ENCODE results near the gene PRKG1. TPM values are rescaled to one million over a fixed set of nuclear protein-coding genes. Genes with fewer than 3 reads are reported as not detected.
"Not testable (repeated sequence)": the region's sequence is repeated elsewhere in the genome, so short reads cannot be mapped to it uniquely, and the experiment has no call there.

The PRKG1 gene
- total and polyA plus RNA-seq, 4 donors: 6.8 to 38.1 (median 15.4) TPM

DNA sequence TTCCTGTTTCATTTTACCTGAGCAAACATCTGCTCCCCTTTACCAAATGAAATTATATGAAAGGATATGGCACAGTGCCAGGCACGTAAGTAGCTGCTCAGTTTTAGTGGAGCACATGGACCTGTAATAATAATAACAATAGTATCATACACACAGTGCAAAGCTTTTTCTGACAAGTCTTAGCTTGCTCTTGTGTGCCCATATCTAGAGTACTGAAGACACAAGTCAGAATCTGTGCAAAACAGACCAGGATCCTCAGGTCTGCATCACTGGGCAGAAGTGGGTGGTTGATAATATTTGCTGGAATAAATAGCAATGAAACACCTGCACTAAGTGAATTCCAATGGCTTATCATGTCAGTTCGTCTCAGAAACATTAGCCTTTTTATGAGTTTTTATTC, 1154.3 kb downstream of the PRKG1 start:
- H3K4me3 ChIP-seq (ENCODE audit: low read depth, low read length): no peak overlapping the region
- no peak for DNase-seq (ENCODE audit: low read depth in 4 of 6, low spot score in 6 of 6)
- no peaks in the 10 kb centered on the region for H3K9me3 ChIP-seq (ENCODE audit: control insufficient read depth, insufficient read depth, low read length)
- no CpG with 5 or more reads among the region's 2 CpGs for WGBS (ENCODE audit: insufficient coverage)
- H3K27ac ChIP-seq (ENCODE audit: low read depth, low read length): no peak overlapping the region
- no peaks in the 10 kb centered on the region for H3K36me3 ChIP-seq (ENCODE audit: control insufficient read depth, insufficient read depth, low read length)
- H3K27me3 ChIP-seq (ENCODE audit: control insufficient read depth, insufficient read depth, low read length): no peaks in the 10 kb centered on the region
- no peaks in the 10 kb centered on the region for H3K4me1 ChIP-seq (ENCODE audit: control insufficient read depth, insufficient read depth, low read length)

- DNase-seq (ENCODE audit: low read depth in 4 of 6, low spot score in 6 of 6): no peak
- Histone ChIP-seq H3K27ac (ENCODE audit: low read depth, low read length) (no peak overlapping the region), H3K9me3 (ENCODE audit: control insufficient read depth, insufficient read depth, low read length) (no peaks in the 10 kb centered on the region), H3K4me1 (ENCODE audit: control insufficient read depth, insufficient read depth, low read length) (no peaks in the 10 kb centered on the region), H3K36me3 (ENCODE audit: control insufficient read depth, insufficient read depth, low read length) (no peaks in the 10 kb centered on the region), H3K4me3 (ENCODE audit: low read depth, low read length) (no peak overlapping the region), H3K27me3 (ENCODE audit: control insufficient read depth, insufficient read depth, low read length) (no peaks in the 10 kb centered on the region)
- no CpG with 5 or more reads among the region's 2 CpGs for WGBS (ENCODE audit: insufficient coverage)
These were observed 1155.1 kb downstream of the PRKG1 start for GRCh38 chr10:52229291-52229931.

GRCh38 chr10:52232561-52233350, 1158.5 kb downstream of the PRKG1 start:
- H3K4me1 ChIP-seq (ENCODE audit: control insufficient read depth, insufficient read depth, low read length): no peaks in the 10 kb centered on the region
- 100% methylated on average over 1 of the region's 4 CpGs for WGBS (ENCODE audit: insufficient coverage)
- no peak overlapping the region for H3K4me3 ChIP-seq (ENCODE audit: low read depth, low read length)

GRCh38 chr10:52233351-52233991, 1159.2 kb downstream of the PRKG1 start:
- not testable (repeated sequence) for H3K36me3 ChIP-seq (ENCODE audit: control insufficient read depth, insufficient read depth, low read length); H3K27ac ChIP-seq (ENCODE audit: low read depth, low read length); DNase-seq (ENCODE audit: low read depth in 4 of 6, low spot score in 6 of 6); H3K9me3 ChIP-seq (ENCODE audit: control insufficient read depth, insufficient read depth, low read length); H3K4me3 ChIP-seq (ENCODE audit: low read depth, low read length); H3K4me1 ChIP-seq (ENCODE audit: control insufficient read depth, insufficient read depth, low read length); H3K27me3 ChIP-seq (ENCODE audit: control insufficient read depth, insufficient read depth, low read length)
- no CpG with 5 or more reads among the region's 34 CpGs for WGBS (ENCODE audit: insufficient coverage)

More at GRCh38 chr10:52232561-52233350, 1158.5 kb downstream of the PRKG1 start:
- DNase-seq (ENCODE audit: low read depth in 4 of 6, low spot score in 6 of 6): peak in 1 of 6 donors; percentile 23
- no peaks in the 10 kb centered on the region for H3K36me3 ChIP-seq (ENCODE audit: control insufficient read depth, insufficient read depth, low read length)
- no peaks in the 10 kb centered on the region for H3K27me3 ChIP-seq (ENCODE audit: control insufficient read depth, insufficient read depth, low read length)
- no peak overlapping the region for H3K27ac ChIP-seq (ENCODE audit: low read depth, low read length)
- H3K9me3 ChIP-seq (ENCODE audit: control insufficient read depth, insufficient read depth, low read length): no peaks in the 10 kb centered on the region

DNA sequence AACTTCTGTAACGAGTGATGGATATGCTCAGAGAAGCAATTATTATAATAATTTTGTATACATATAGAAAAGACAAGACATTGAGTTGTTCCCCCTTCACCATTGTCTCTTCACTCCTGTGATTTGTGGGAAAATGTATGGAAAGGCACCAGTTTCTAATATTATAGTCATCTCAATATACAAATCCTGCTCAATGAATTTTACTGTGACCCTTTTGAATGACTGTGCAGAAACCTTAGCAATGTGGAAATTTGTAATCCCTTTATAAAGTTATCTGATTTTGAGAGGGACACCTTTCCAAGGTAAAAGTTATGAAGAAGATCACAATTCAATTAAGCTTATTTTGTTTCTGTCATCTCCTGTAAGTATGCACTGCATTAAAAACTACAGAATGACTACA, 1165.5 kb downstream of the PRKG1 start:
- no peaks in the 10 kb centered on the region for H3K4me1 ChIP-seq (ENCODE audit: control insufficient read depth, insufficient read depth, low read length)
- no CpG with 5 or more reads among the region's 1 CpG for WGBS (ENCODE audit: insufficient coverage)
- no peaks in the 10 kb centered on the region for H3K27me3 ChIP-seq (ENCODE audit: control insufficient read depth, insufficient read depth, low read length)
- H3K4me3 ChIP-seq (ENCODE audit: low read depth, low read length): no peak overlapping the region
- H3K9me3 ChIP-seq (ENCODE audit: control insufficient read depth, insufficient read depth, low read length): no peaks in the 10 kb centered on the region
- H3K36me3 ChIP-seq (ENCODE audit: control insufficient read depth, insufficient read depth, low read length): no peaks in the 10 kb centered on the region
- H3K27ac ChIP-seq (ENCODE audit: low read depth, low read length): no peak overlapping the region
- DNase-seq (ENCODE audit: low read depth in 4 of 6, low spot score in 6 of 6): no peak

- Histone ChIP-seq H3K27me3 (ENCODE audit: control insufficient read depth, insufficient read depth, low read length) (no peaks in the 10 kb centered on the region), H3K36me3 (ENCODE audit: control insufficient read depth, insufficient read depth, low read length) (no peaks in the 10 kb centered on the region), H3K4me1 (ENCODE audit: control insufficient read depth, insufficient read depth, low read length) (no peaks in the 10 kb centered on the region), H3K27ac (ENCODE audit: low read depth, low read length) (no peak overlapping the region), H3K9me3 (ENCODE audit: control insufficient read depth, insufficient read depth, low read length) (no peaks in the 10 kb centered on the region), H3K4me3 (ENCODE audit: low read depth, low read length) (no peak overlapping the region)
- no peak for DNase-seq (ENCODE audit: low read depth in 4 of 6, low spot score in 6 of 6)
- no CpG with 5 or more reads among the region's 2 CpGs for WGBS (ENCODE audit: insufficient coverage)
These were observed 1171.3 kb downstream of the PRKG1 start for GRCh38 chr10:52245547-52245946.

GRCh38 chr10:52247929-52248328, 1173.6 kb downstream of the PRKG1 start:
- H3K4me3 ChIP-seq (ENCODE audit: low read depth, low read length); H3K27me3 ChIP-seq (ENCODE audit: control insufficient read depth, insufficient read depth, low read length); H3K27ac ChIP-seq (ENCODE audit: low read depth, low read length); H3K4me1 ChIP-seq (ENCODE audit: control insufficient read depth, insufficient read depth, low read length); H3K36me3 ChIP-seq (ENCODE audit: control insufficient read depth, insufficient read depth, low read length); DNase-seq (ENCODE audit: low read depth in 4 of 6, low spot score in 6 of 6); H3K9me3 ChIP-seq (ENCODE audit: control insufficient read depth, insufficient read depth, low read length): not testable (repeated sequence)
- 92% methylated on average over 4 of the region's 7 CpGs for WGBS (ENCODE audit: insufficient coverage)

- no peaks in the 10 kb centered on the region for H3K36me3 ChIP-seq (ENCODE audit: control insufficient read depth, insufficient read depth, low read length)
- H3K9me3 ChIP-seq (ENCODE audit: control insufficient read depth, insufficient read depth, low read length): no peaks in the 10 kb centered on the region
- no peak for DNase-seq (ENCODE audit: low read depth in 4 of 6, low spot score in 6 of 6)
- no CpG with 5 or more reads among the region's 4 CpGs for WGBS (ENCODE audit: insufficient coverage)
- no peaks in the 10 kb centered on the region for H3K4me1 ChIP-seq (ENCODE audit: control insufficient read depth, insufficient read depth, low read length)
- H3K27ac ChIP-seq (ENCODE audit: low read depth, low read length): no peak overlapping the region
- H3K27me3 ChIP-seq (ENCODE audit: control insufficient read depth, insufficient read depth, low read length): no peaks in the 10 kb centered on the region
- H3K4me3 ChIP-seq (ENCODE audit: low read depth, low read length): no peak overlapping the region
These were observed 1174.5 kb downstream of the PRKG1 start for GRCh38 chr10:52248697-52249306.

- Histone ChIP-seq H3K36me3 (ENCODE audit: control insufficient read depth, insufficient read depth, low read length) (no peaks in the 10 kb centered on the region), H3K4me3 (ENCODE audit: low read depth, low read length) (no peak overlapping the region), H3K4me1 (ENCODE audit: control insufficient read depth, insufficient read depth, low read length) (no peaks in the 10 kb centered on the region), H3K27ac (ENCODE audit: low read depth, low read length) (no peak overlapping the region), H3K27me3 (ENCODE audit: control insufficient read depth, insufficient read depth, low read length) (no peaks in the 10 kb centered on the region), H3K9me3 (ENCODE audit: control insufficient read depth, insufficient read depth, low read length) (no peaks in the 10 kb centered on the region)
- 83% methylated on average over 3 of the region's 6 CpGs for WGBS (ENCODE audit: insufficient coverage)
- no peak for DNase-seq (ENCODE audit: low read depth in 4 of 6, low spot score in 6 of 6)
These were observed 1175.6 kb downstream of the PRKG1 start for GRCh38 chr10:52249850-52250395.
